Smooth muscle cell (in vitro differentiated cells): ENCODE results near the gene WDCP. TPM values are rescaled to one million over a fixed set of nuclear protein-coding genes. Genes with fewer than 3 reads are reported as not detected.

Experiments
- DNase-seq: peaks from one replicate; lab custom pipeline; 2025; ENCODE audit not compliant: unreplicated experiment; lab: John Stamatoyannopoulos, UW
- H2AFZ ChIP-seq: fragments of 200-600 bp; sonication (generic); 2 replicates; pipeline ENCODE4 v1.6.0; 2016; ENCODE audit warnings: antibody characterized with exemption, low read depth, mild to moderate bottlenecking
- H3F3A ChIP-seq: fragments of 200-600 bp; sonication (generic); 2 replicates; pipeline ENCODE4 v1.6.0; 2017; ENCODE audit warnings: antibody characterized with exemption, low read depth
- H3K27ac ChIP-seq: fragments of 200-600 bp; sonication (generic); 2 replicates; pipeline ENCODE4 v1.5.1; 2016; ENCODE audit warnings: low read depth, mild to moderate bottlenecking
- H3K27me3 ChIP-seq: fragments of 200-600 bp; sonication (generic); 2 replicates; pipeline ENCODE4 v1.6.1; 2016; ENCODE audit warnings: low read depth, mild to moderate bottlenecking
- H3K36me3 ChIP-seq: fragments of 200-600 bp; sonication (generic); 2 replicates; pipeline ENCODE4 v1.5.1; 2016; ENCODE audit warnings: low read depth
- H3K4me1 ChIP-seq: fragments of 200-600 bp; sonication (generic); 2 replicates; pipeline ENCODE4 v1.5.1; 2016; ENCODE audit warnings: low read depth
- H3K4me2 ChIP-seq: fragments of 200-600 bp; sonication (generic); 2 replicates; pipeline ENCODE4 v1.6.0; 2016; ENCODE audit warnings: mild to moderate bottlenecking
- H3K4me3 ChIP-seq: fragments of 200-600 bp; sonication (generic); 2 replicates; pipeline ENCODE4 v1.5.1; 2016; ENCODE audit warnings: mild to moderate bottlenecking
- H3K79me2 ChIP-seq: fragments of 200-600 bp; sonication (generic); 2 replicates; pipeline ENCODE4 v1.6.0; 2016; ENCODE audit warnings: low read depth, mild to moderate bottlenecking
- H3K9ac ChIP-seq: fragments of 200-600 bp; sonication (generic); 2 replicates; pipeline ENCODE4 v1.6.0; 2016; ENCODE audit warnings: low read depth
- H3K9me3 ChIP-seq: fragments of 200-600 bp; sonication (generic); replicated peaks from 2 replicates; pipeline ENCODE4 v1.5.1; 2016; ENCODE audit warnings: low read depth
- H4K20me1 ChIP-seq: fragments of 200-600 bp; sonication (generic); 2 replicates; pipeline ENCODE4 v1.6.0; 2016; ENCODE audit warnings: low read depth
- CTCF ChIP-seq: fragments of 200-600 bp; sonication (generic); IDR thresholded peaks from 2 replicates; pipeline ENCODE4 v1.5.1; 2017; ENCODE audit warnings: borderline replicate concordance, mild to moderate bottlenecking, antibody characterized with exemption; ENCODE audit not compliant: insufficient read depth, poor library complexity, severe bottlenecking
- WGBS: methylation state at CpG from one replicate; pipeline ENCODE4 v1.1.7; 2016; ENCODE audit warnings: low lambda C conversion rate; 5-methylcytosine and 5-hydroxymethylcytosine counted together
- polyA plus RNA-seq: library from polyadenylated mRNA; unstranded; fragments of >200 nt; fragmentation: Nextera tagmentation; extraction: Ambion mirVana; gene quantifications from 2 replicates; pipeline ENCODE4 v1.2.1, GENCODE V29; 2016
- total RNA-seq: library from RNA; depleted of rRNA; stranded (reverse); fragments of >200 nt; gene quantifications from 2 replicates; pipeline ENCODE4 v1.2.3, GENCODE V29; 2014

WDCP gene
- total and polyA plus RNA-seq, 2 experiments from 2014 or later, result 3.1 to 7.7 TPM

- Histone ChIP-seq H3K36me3 (peaks cover 4% of the 10 kb centered on the region), H3K79me2 (no peaks in the 10 kb centered on the region), H3K4me2 (peak overlapping the region; percentile 82), H4K20me1 (no peaks in the 10 kb centered on the region), H3K4me3 (peak overlapping the region; percentile 71), H3K27me3 (no peaks in the 10 kb centered on the region), H3K4me1 (peaks cover 9% of the 10 kb centered on the region), H3K27ac (peak overlapping the region; percentile 77), H2AFZ (peak overlapping the region; percentile 99), H3K9me3 (no peaks in the 10 kb centered on the region), H3F3A (peaks cover 12% of the 10 kb centered on the region), H3K9ac (peak overlapping the region; percentile 18)
- 7% methylated on average over 29 of the region's 30 CpGs for WGBS
- no peak for TF ChIP-seq CTCF
- DNase-seq, result peak; percentile 85
These were observed 36.6 kb upstream of the WDCP start for GRCh38 chr2:24083567-24084385.

DNA sequence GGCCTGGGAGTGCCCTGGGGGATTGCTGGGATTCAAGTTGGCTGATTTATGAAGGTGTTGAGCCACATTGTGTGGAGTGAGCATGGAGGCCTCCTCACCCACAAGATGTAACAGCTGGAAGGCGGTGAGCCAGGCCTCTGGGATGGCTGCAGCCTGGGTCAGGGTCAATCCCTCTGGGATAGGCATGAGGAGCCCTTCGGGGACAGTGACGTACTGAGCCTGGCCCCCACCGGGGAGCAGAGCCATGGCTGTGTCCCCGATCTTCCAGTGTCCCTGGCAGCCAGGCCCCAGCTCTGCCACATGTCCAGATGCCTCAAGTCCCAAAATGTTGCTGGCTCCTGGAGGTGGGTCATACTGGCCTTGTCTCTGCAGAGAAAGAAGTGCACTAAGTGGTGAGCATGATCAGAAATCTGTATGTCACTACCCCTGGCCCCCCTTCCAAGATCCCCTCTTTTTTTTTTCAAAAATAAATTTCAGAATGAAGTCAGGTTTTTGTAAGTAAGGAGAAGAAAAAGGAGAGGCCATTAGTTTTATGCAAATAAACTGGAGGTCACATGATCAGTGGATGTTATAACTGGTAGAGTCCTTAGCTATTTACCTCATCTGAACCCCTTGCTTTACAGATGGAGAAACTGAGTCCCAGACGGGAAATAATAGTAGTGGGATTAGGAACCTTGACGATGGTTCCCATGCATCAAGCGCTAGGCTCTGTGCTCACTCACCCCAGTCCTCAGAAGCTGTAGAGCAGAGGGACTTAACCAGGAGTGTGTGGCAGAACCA lies 35.8 kb upstream of the WDCP start:
- H3K4me1 ChIP-seq, result peaks cover 9% of the 10 kb centered on the region
- H3K9me3 ChIP-seq, result no peaks in the 10 kb centered on the region
- WGBS, result 80% methylated on average over 6 of the region's 8 CpGs
- DNase-seq, result no peak
- H4K20me1 ChIP-seq, result no peaks in the 10 kb centered on the region
- H3F3A ChIP-seq, result peaks cover 13% of the 10 kb centered on the region
- no peak overlapping the region for H3K9ac ChIP-seq
- peak overlapping the region; percentile 99 for H2AFZ ChIP-seq
- no peaks in the 10 kb centered on the region for H3K27me3 ChIP-seq
- H3K4me3 ChIP-seq, result peak overlapping the region; percentile 71
- peak overlapping the region; percentile 77 for H3K27ac ChIP-seq
- H3K4me2 ChIP-seq, result peak overlapping the region; percentile 82
- H3K79me2 ChIP-seq, result no peaks in the 10 kb centered on the region
- peaks cover 4% of the 10 kb centered on the region for H3K36me3 ChIP-seq
- TF ChIP-seq CTCF, result no peak

GRCh38 chr2:24080701-24081100 lies 33.5 kb upstream of the WDCP start:
- no peak for DNase-seq
- Histone ChIP-seq H3K4me2 (no peak overlapping the region), H2AFZ (no peak overlapping the region), H3K27me3 (no peaks in the 10 kb centered on the region), H3K79me2 (peaks cover under 1% of the 10 kb centered on the region), H3K4me3 (no peak overlapping the region), H4K20me1 (no peaks in the 10 kb centered on the region), H3F3A (peaks cover 13% of the 10 kb centered on the region), H3K9ac (no peak overlapping the region), H3K27ac (no peak overlapping the region), H3K36me3 (peaks cover 4% of the 10 kb centered on the region), H3K4me1 (peaks cover 14% of the 10 kb centered on the region), H3K9me3 (no peaks in the 10 kb centered on the region)
- no peak for TF ChIP-seq CTCF
- 71% methylated on average over 2 of the region's 2 CpGs for WGBS
